Measurements from ENCODE around the gene KAT6B.

The KAT6B gene

GRCh38 chr10:74909670-74910069 lies 83.3 kb downstream of the KAT6B start:
- TF ChIP-seq CTCF (IDR thresholded peaks at IDR 0.05): no peak
- DNase-seq (ENCODE audit: low spot score): no peak
- Histone ChIP-seq H3K27ac (no peak overlapping the region), H3K4me3 (no peak overlapping the region)

DNA sequence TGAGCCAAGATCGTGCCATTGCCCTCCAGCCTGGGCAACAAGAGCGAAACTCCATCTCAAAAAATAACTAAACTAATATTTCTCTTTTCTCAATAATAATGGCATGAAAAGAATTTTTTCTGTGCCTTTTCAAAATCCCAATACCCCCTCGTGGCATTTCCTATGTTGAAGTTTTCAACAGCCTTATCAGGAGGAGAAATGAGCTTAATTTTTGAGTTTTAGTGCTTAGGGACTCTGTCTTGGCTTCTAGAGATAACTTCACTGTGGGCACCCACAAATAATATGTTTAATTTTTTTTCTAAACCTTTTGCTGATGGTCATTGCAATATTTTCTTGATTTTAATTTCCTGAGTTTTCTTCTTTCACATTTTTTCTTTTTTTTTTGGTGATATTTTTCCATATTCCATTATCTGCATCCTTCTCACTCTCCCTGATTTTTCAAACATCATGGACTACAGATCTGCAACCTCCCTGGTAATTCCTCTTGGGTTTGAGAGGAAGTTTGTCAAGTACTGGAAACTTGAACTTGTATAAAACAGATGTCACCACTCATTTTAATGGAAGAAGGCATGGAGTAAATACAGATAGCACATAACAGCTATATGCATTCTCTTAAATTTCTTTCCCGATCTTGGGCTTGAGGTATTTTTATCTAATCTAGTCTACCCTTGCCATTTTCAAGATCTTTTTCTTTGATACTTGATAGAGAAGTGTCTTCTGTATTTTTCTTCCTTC lies 84.0 kb downstream of the KAT6B start:
- H3K4me3 ChIP-seq: no peak overlapping the region
- no peak overlapping the region for H3K27ac ChIP-seq
- DNase-seq (ENCODE audit: low spot score): no peak
- TF ChIP-seq CTCF (IDR thresholded peaks at IDR 0.05): no peak

DNA sequence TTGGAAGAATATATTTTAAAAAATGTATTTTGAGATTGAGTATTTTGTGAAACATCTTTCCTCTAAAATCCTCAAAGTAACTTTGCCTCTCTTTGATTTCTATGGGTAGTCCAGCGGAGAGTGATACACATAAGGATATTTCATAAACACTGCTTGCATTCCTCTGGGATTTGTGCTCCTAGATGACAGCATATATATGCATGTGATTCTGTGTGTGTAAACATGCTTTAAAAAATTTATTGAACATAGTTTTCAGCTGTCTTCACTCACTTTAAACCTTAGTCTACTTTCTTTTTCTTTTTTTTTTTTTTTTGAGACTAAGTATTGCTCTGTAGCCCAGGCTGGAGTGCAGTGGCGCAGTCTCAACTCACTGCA lies 84.6 kb downstream of the KAT6B start:
- no peak for TF ChIP-seq CTCF (IDR thresholded peaks at IDR 0.05)
- Histone ChIP-seq H3K27ac (no peak overlapping the region), H3K4me3 (no peak overlapping the region)
- no peak for DNase-seq (ENCODE audit: low spot score)

DNA sequence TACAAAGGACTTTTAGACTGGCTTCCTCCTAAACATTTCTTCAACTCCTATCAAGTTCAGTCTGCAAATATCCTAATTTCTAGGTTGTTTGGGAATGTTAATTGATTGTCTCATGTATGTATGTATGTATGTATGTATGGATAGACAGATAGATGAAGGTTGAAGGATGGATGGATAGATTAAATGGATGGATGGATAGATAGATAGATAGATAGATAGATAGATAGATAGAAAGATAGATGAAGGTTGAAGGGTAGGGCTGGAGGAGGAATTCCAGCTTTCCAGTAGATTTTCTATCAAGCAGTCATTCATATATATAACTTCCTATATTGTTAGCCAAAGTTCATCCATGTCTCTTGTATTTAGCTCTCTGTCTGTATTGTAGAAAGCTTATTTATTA lies 85.8 kb downstream of the KAT6B start:
- no peak overlapping the region for H3K27ac ChIP-seq

GRCh38 chr10:74912682-74913081 lies 86.3 kb downstream of the KAT6B start:
- no peak for DNase-seq (ENCODE audit: low spot score)
- no peak overlapping the region for H3K27ac ChIP-seq
- H3K4me3 ChIP-seq: no peak overlapping the region
- TF ChIP-seq CTCF (IDR thresholded peaks at IDR 0.05): no peak

More for the DNA sequence above, 85.8 kb downstream of the KAT6B start:
- H3K4me3 ChIP-seq: no peak overlapping the region
- DNase-seq (ENCODE audit: low spot score): no peak
- no peak for TF ChIP-seq CTCF (IDR thresholded peaks at IDR 0.05)

DNA sequence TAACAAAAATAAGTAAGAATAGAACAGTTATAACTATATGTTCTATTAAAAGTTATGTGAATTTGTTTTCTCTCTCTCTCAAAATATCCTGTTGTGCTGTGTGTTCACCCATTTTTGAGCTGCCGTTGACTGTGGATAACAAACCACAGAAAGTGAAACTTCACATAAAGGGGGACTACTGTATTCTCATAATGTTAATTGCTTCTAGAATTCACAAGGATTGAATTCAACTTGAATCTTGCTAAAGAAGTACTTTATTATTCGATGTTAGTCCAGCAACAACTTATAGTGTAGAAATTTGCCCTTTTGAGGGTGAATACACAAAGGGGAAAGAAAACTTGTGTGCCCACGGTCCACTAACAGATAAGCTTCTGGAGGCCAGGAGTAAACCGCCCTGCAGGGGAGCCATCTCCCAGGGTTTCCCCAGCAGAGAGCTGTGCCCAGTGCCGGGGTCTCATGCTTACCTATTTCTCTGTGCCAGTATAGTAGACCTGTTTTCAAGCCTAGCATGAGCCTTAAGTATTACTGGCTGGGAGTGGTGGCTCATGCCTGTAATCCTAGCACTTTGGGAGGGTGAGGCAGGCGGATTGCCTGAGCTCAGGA lies 87.1 kb downstream of the KAT6B start:
- Histone ChIP-seq H3K4me3 (no peak overlapping the region), H3K27ac (peak overlapping the region in 1 of 2 donors; percentile 7)
- no peak for TF ChIP-seq CTCF (IDR thresholded peaks at IDR 0.05)
- no peak for DNase-seq (ENCODE audit: low spot score)

GRCh38 chr10:74916283-74916682 lies 89.9 kb downstream of the KAT6B start:
- H3K4me3 ChIP-seq: no peak overlapping the region
- no peak for DNase-seq (ENCODE audit: low spot score)
- TF ChIP-seq CTCF (IDR thresholded peaks at IDR 0.05): no peak
- H3K27ac ChIP-seq: no peak overlapping the region

All from coronary artery (tissue), 2 donors.